Measurements from ENCODE around the gene GPAM.

DNA sequence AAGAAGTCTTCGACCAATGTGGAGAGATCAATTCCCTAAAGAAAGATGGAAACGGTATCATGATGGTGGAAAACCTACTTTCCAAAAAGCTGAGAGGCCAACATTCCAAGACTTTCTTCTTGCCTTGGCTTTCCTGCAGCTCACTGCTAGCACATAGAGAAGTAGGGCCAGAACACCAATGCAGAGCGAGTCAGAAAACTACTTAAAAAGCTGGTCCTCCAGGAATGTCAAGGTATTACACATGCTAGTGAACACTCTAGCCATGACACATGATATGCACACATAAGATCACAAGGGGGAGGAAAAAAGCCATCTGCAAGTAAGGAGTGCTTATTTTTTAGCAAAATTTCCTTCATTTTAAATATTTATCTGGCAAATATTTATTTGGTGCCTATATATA lies 22.7 kb downstream of the GPAM start:
- TF ChIP-seq, protein P1, sequence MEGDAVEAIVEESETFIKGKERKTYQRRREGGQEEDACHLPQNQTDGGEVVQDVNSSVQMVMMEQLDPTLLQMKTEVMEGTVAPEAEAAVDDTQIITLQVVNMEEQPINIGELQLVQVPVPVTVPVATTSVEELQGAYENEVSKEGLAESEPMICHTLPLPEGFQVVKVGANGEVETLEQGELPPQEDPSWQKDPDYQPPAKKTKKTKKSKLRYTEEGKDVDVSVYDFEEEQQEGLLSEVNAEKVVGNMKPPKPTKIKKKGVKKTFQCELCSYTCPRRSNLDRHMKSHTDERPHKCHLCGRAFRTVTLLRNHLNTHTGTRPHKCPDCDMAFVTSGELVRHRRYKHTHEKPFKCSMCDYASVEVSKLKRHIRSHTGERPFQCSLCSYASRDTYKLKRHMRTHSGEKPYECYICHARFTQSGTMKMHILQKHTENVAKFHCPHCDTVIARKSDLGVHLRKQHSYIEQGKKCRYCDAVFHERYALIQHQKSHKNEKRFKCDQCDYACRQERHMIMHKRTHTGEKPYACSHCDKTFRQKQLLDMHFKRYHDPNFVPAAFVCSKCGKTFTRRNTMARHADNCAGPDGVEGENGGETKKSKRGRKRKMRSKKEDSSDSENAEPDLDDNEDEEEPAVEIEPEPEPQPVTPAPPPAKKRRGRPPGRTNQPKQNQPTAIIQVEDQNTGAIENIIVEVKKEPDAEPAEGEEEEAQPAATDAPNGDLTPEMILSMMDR (IDR thresholded peaks at IDR 0.05): no peak
- no peak for TF ChIP-seq POLR2A (IDR thresholded peaks at IDR 0.05)

Data from esophagus squamous epithelium (tissue), 4 donors.